ENCODE data around the gene ARHGAP23.

- TF ChIP-seq CTCF (IDR thresholded peaks at IDR 0.05) (no peak), POLR2A (IDR thresholded peaks at IDR 0.05) (no peak)
These were observed 48.3 kb downstream of the ARHGAP23 start for GRCh38 chr17:38476549-38476948.
